ENCODE measurements around the gene PEX16. TPM values are rescaled to one million over a fixed set of nuclear protein-coding genes. Genes with fewer than 3 reads are reported as not detected.

The PEX16 gene
- total and polyA plus RNA-seq, 2 experiments from 2014 or later: 28.0 to 32.8 TPM

GRCh38 chr11:45894555-45895247 lies 23.0 kb downstream of the PEX16 start:
- Histone ChIP-seq H3K4me3 (no peak overlapping the region), H3K36me3 (replicated peaks; ENCODE audit: insufficient read depth, low read depth) (no peaks in the 10 kb centered on the region), H3K79me2 (no peaks in the 10 kb centered on the region), H4K20me1 (ENCODE audit: insufficient read depth, poor library complexity, severe bottlenecking) (no peaks in the 10 kb centered on the region), H3K4me2 (no peak overlapping the region), H3K27ac (no peak overlapping the region), H3K9me2 (replicated peaks; ENCODE audit: insufficient read depth) (no peaks in the 10 kb centered on the region), H3K4me1 (ENCODE audit: insufficient read depth) (peaks cover 6% of the 10 kb centered on the region), H3K9me3 (ENCODE audit: low read depth) (no peaks in the 10 kb centered on the region), H3K27me3 (no peaks in the 10 kb centered on the region), H2AFZ (no peak overlapping the region)
- no peak for DNase-seq (ENCODE audit: low spot score)
- TF ChIP-seq EZH2phosphoT487 (IDR thresholded peaks at IDR 0.05; ENCODE audit: low read depth, severe bottlenecking, unreplicated experiment) (no peak), CTCF (IDR thresholded peaks at IDR 0.05; ENCODE audit: poor library complexity) (no peak), EZH2 (IDR thresholded peaks at IDR 0.05; ENCODE audit: borderline replicate concordance) (no peak)
- 82% methylated on average over 5 of the region's 6 CpGs for WGBS (ENCODE audit: low lambda C conversion rate, missing lambda C conversion rate)

DNA sequence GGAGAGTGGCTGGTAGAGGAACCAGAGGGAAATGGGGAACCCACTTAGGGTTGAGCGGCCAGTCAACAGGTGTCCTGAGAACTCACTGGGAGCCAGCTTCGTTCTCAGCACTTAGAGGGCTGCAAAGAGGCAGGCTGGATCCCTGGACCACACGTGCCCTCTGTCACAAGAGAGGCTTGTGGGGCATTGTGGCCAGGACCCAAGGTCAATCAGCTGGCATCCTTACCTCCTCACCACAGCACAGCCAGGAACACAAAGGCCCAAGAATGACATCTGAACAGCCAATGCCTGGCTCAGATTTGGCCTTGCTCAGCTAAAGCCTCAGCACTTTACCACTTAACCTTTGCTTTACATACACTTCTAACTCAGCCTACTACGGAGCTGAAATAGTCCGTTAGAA lies 24.8 kb downstream of the PEX16 start:
- Histone ChIP-seq H3K9me2 (replicated peaks; ENCODE audit: insufficient read depth) (no peaks in the 10 kb centered on the region), H3K36me3 (replicated peaks; ENCODE audit: insufficient read depth, low read depth) (no peaks in the 10 kb centered on the region), H3K4me1 (ENCODE audit: insufficient read depth) (no peaks in the 10 kb centered on the region), H3K79me2 (no peaks in the 10 kb centered on the region), H3K27ac (no peak overlapping the region), H4K20me1 (ENCODE audit: insufficient read depth, poor library complexity, severe bottlenecking) (no peaks in the 10 kb centered on the region), H3K27me3 (no peaks in the 10 kb centered on the region), H2AFZ (no peak overlapping the region), H3K4me3 (no peak overlapping the region), H3K4me2 (no peak overlapping the region), H3K9me3 (ENCODE audit: low read depth) (no peaks in the 10 kb centered on the region)
- WGBS (ENCODE audit: low lambda C conversion rate, missing lambda C conversion rate): 72% methylated on average over 5 of the region's 5 CpGs
- no peak for DNase-seq (ENCODE audit: low spot score)
- no peak for TF ChIP-seq EZH2phosphoT487 (IDR thresholded peaks at IDR 0.05; ENCODE audit: low read depth, severe bottlenecking, unreplicated experiment)
- no peak for TF ChIP-seq CTCF (IDR thresholded peaks at IDR 0.05; ENCODE audit: poor library complexity)
- TF ChIP-seq EZH2 (IDR thresholded peaks at IDR 0.05; ENCODE audit: borderline replicate concordance): no peak

- WGBS (ENCODE audit: low lambda C conversion rate, missing lambda C conversion rate): 87% methylated on average over 9 of the region's 9 CpGs
- H3K9me3 ChIP-seq (ENCODE audit: low read depth): no peaks in the 10 kb centered on the region
- H3K4me3 ChIP-seq: no peak overlapping the region
- no peaks in the 10 kb centered on the region for H3K9me2 ChIP-seq (replicated peaks; ENCODE audit: insufficient read depth)
- H3K27ac ChIP-seq: no peak overlapping the region
- no peak for TF ChIP-seq EZH2phosphoT487 (IDR thresholded peaks at IDR 0.05; ENCODE audit: low read depth, severe bottlenecking, unreplicated experiment)
- TF ChIP-seq EZH2 (IDR thresholded peaks at IDR 0.05; ENCODE audit: borderline replicate concordance): no peak
- TF ChIP-seq CTCF (IDR thresholded peaks at IDR 0.05; ENCODE audit: poor library complexity): no peak
- H3K4me1 ChIP-seq (ENCODE audit: insufficient read depth): no peaks in the 10 kb centered on the region
- DNase-seq (ENCODE audit: low spot score): no peak
- H3K4me2 ChIP-seq: no peak overlapping the region
- H3K36me3 ChIP-seq (replicated peaks; ENCODE audit: insufficient read depth, low read depth): no peaks in the 10 kb centered on the region
- no peaks in the 10 kb centered on the region for H3K27me3 ChIP-seq
- no peaks in the 10 kb centered on the region for H4K20me1 ChIP-seq (ENCODE audit: insufficient read depth, poor library complexity, severe bottlenecking)
- no peaks in the 10 kb centered on the region for H3K79me2 ChIP-seq
- no peak overlapping the region for H2AFZ ChIP-seq
Observed at GRCh38 chr11:45890886-45891550, 26.7 kb downstream of the PEX16 start.
